Stomach (tissue), 9 donors: ENCODE data around the gene GALNT2. TPM values are rescaled to one million over a fixed set of nuclear protein-coding genes. Genes with fewer than 3 reads are reported as not detected.

Experiments used
- DNase-seq, 2 donors: peaks; one replicate each; pipeline versions ENCODE4 v3.0.0 to v3.0.0-alpha.2; 2013 to 2019
- H3K27ac ChIP-seq, 5 donors: fragments of 200-600 bp in 4 of 5; sonication (generic) in 4 of 5; one replicate each; pipeline ENCODE4 v1.5.1; 2013 to 2019; ENCODE audit warnings: mild to moderate bottlenecking in 1 of 5, moderate library complexity in 1 of 5
- H3K27me3 ChIP-seq, 3 donors: fragments of 200-600 bp; sonication (generic); one replicate each; pipeline ENCODE4 v1.5.1; 2017 to 2019; ENCODE audit warnings: mixed run types in 1 of 3
- H3K36me3 ChIP-seq, 4 donors: fragments of 200-600 bp; sonication (generic); 1 replicate in 3 of 4; 2 replicates in 1 of 4; pipeline ENCODE4 v1.5.1; 2016 to 2019
- H3K4me1 ChIP-seq, 4 donors: fragments of 200-600 bp; sonication (generic); one replicate each; pipeline ENCODE4 v1.5.1; 2016 to 2019
- H3K4me3 ChIP-seq, 4 donors: fragments of 200-600 bp; sonication (generic) in 3 of 4; one replicate each; pipeline ENCODE4 v1.5.1; 2016 to 2019; ENCODE audit warnings: mild to moderate bottlenecking in 1 of 4
- H3K9me3 ChIP-seq, 4 donors: fragments of 200-600 bp; sonication (generic); one replicate each; pipeline ENCODE4 v1.5.1; 2016 to 2019
- EP300 ChIP-seq: sonication (generic); formaldehyde crosslinking; IDR thresholded peaks from one replicate; pipeline ENCODE4 v1.6.1; 2017; ENCODE audit warnings: antibody characterized with exemption
- POLR2A ChIP-seq, 4 donors: fragments of 450-650 bp; IDR thresholded peaks; one replicate each; pipeline ENCODE4 v1.6.1; 2016; ENCODE audit warnings: antibody characterized with exemption in 4 of 4, control low read depth in 2 of 4, mild to moderate bottlenecking in 1 of 4, moderate library complexity in 1 of 4
- POLR2AphosphoS5 ChIP-seq, 3 donors: sonication (generic); formaldehyde crosslinking; IDR thresholded peaks; one replicate each; pipeline ENCODE4 v1.6.1; 2016; ENCODE audit warnings: antibody characterized with exemption in 3 of 3
- WGBS, 5 donors: extraction: QIAGEN DNeasy Blood & Tissue Kit in 3 of 5; methylation state at CpG; one replicate each; pipeline versions ENCODE4 v1.1.5 to v1.1.7; 2013 to 2018; 5-methylcytosine and 5-hydroxymethylcytosine counted together
- intact Hi-C: fragments of 100-400 bp; cut with DNase I; formaldehyde crosslinking; loops from one replicate; pipeline ENCODE4 v1.15.1; 2023; ENCODE audit warnings: low total_unique reads
- polyA plus RNA-seq, 3 donors: library from polyadenylated mRNA; stranded (reverse); fragments of 200-250 nt; gene quantifications; one replicate each; pipeline ENCODE4 v1.2.3, GENCODE V29; 2013
- total RNA-seq, 5 donors: library from RNA; depleted of rRNA; stranded (reverse); fragments of >200 nt; gene quantifications; one replicate each; pipeline versions ENCODE4 v1.1.0 to v1.2.3, GENCODE V29; 2014 to 2016
- TF ChIP-seq, protein P1 (sequence below), 7 experiments: fragments of 450-650 bp in 4 of 7; fragments of 200-600 bp in 3 of 7; sonication (generic) in 3 of 7; IDR thresholded peaks; one replicate each; pipeline ENCODE4 v1.5.1; 2016 to 2019; ENCODE audit warnings: antibody characterized with exemption in 7 of 7, control low read depth in 2 of 7, mild to moderate bottlenecking in 1 of 7
- donor health status: healthy with polysubstance abuse.
- donor health status: Bipolar disorder and iron deficiency.
- donor health status: healthy.

Gene GALNT2
- total and polyA plus RNA-seq, 8 donors = 5.5 to 101 (median 43.1) TPM

DNA sequence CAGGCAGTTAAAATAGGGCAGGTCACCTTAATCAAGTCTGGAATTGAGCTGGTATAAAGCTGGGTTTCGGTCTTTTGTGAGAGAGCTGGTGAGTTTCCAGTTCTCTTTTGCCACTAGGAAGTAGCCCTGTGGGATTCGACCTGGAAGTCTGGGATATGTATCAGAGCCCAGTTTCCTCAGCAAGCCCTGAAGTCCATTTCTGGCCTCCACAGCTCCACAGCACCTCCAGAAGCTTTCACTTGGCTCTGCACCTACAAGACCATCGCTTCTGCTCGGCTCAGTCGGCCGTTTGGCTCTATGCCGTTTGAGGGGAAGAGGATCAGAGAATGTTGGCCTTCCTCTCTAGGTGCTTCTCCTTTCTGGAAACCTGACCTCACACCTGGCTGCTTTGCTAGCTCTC is 148.0 kb downstream of the GALNT2 start:
- DNase-seq = peak; percentile 66 to 82
- H3K4me1 ChIP-seq = peaks cover 41 to 60% (median 55%) of the 10 kb centered on the region in 4 donors
- intact Hi-C loops = no loop called here

DNA sequence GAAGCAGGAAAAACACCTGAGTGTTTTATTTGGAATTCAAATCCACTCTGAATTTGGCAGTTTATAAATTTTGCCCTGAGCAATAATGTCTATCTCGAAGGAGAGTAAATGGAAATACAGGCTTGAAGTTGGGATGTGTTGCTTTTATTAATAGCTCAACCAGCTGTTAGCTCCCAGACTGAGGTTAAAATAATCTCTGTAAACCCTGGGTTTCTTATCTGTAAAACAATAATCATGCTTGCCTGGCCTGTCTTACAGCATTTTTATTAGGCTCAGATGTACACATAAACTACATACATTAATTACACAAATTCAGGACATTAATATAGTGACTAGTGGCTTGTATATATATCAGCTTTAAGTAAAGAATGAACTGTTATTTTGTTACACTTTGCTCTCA is 148.5 kb downstream of the GALNT2 start:
- Histone ChIP-seq H3K27me3 (no peaks in the 10 kb centered on the region), H3K27ac (peak overlapping the region in 4 of 5 donors; percentile 22 to 74 (median 67)), H3K9me3 (no peaks in the 10 kb centered on the region), H3K4me3 (no peak overlapping the region), H3K36me3 (no peaks in the 10 kb centered on the region), H3K4me1 (peaks cover 39 to 60% (median 55%) of the 10 kb centered on the region in 4 donors)
- intact Hi-C loops = no loop called here
- TF ChIP-seq POLR2A (IDR thresholded peaks at IDR 0.05) (no peak), POLR2AphosphoS5 (IDR thresholded peaks at IDR 0.05) (no peak), EP300 (no peak)
- TF ChIP-seq, protein P1, sequence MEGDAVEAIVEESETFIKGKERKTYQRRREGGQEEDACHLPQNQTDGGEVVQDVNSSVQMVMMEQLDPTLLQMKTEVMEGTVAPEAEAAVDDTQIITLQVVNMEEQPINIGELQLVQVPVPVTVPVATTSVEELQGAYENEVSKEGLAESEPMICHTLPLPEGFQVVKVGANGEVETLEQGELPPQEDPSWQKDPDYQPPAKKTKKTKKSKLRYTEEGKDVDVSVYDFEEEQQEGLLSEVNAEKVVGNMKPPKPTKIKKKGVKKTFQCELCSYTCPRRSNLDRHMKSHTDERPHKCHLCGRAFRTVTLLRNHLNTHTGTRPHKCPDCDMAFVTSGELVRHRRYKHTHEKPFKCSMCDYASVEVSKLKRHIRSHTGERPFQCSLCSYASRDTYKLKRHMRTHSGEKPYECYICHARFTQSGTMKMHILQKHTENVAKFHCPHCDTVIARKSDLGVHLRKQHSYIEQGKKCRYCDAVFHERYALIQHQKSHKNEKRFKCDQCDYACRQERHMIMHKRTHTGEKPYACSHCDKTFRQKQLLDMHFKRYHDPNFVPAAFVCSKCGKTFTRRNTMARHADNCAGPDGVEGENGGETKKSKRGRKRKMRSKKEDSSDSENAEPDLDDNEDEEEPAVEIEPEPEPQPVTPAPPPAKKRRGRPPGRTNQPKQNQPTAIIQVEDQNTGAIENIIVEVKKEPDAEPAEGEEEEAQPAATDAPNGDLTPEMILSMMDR (IDR thresholded peaks at IDR 0.05) = no peak
- no peak for DNase-seq
- 16 to 45% (median 36%) methylated on average over 1 of the region's 1 CpG for WGBS, 5 donors

More for the DNA sequence above, 148.0 kb downstream of the GALNT2 start:
- WGBS, 5 donors = 5 to 41% (median 18%) methylated on average over 7 of the region's 7 CpGs
- Histone ChIP-seq H3K4me3 (no peak overlapping the region), H3K27ac (peak overlapping the region; percentile 2 to 74 (median 61)), H3K27me3 (no peaks in the 10 kb centered on the region), H3K36me3 (no peaks in the 10 kb centered on the region), H3K9me3 (no peaks in the 10 kb centered on the region)
- TF ChIP-seq, protein P1 (IDR thresholded peaks at IDR 0.05) = peak in 5 of 7 experiments; percentile 18 to 62 (median 55)
- TF ChIP-seq EP300 = no peak
- peak in 1 of 3 donors; percentile 51 for TF ChIP-seq POLR2AphosphoS5 (IDR thresholded peaks at IDR 0.05)
- TF ChIP-seq POLR2A (IDR thresholded peaks at IDR 0.05) = no peak

GRCh38 chr1:230216896-230217295 is 149.9 kb downstream of the GALNT2 start:
- no peak for DNase-seq
- Histone ChIP-seq H3K27me3 (no peaks in the 10 kb centered on the region), H3K36me3 (no peaks in the 10 kb centered on the region), H3K27ac (no peak overlapping the region), H3K4me1 (peaks cover 30 to 54% (median 48%) of the 10 kb centered on the region in 4 donors), H3K4me3 (no peak overlapping the region), H3K9me3 (no peaks in the 10 kb centered on the region)
- 87 to 93% (median 91%) methylated on average over 2 of the region's 2 CpGs for WGBS, 5 donors
- intact Hi-C loops = no loop called here
- TF ChIP-seq POLR2A (IDR thresholded peaks at IDR 0.05) (no peak), EP300 (no peak)
- TF ChIP-seq, protein P1 (IDR thresholded peaks at IDR 0.05) = no peak

- no peak for DNase-seq
- Histone ChIP-seq H3K27me3 (no peaks in the 10 kb centered on the region), H3K9me3 (no peaks in the 10 kb centered on the region), H3K27ac (no peak overlapping the region), H3K4me1 (peaks cover 26 to 51% (median 39%) of the 10 kb centered on the region in 4 donors), H3K36me3 (no peaks in the 10 kb centered on the region), H3K4me3 (no peak overlapping the region)
- intact Hi-C loops = no loop called here
- WGBS, 5 donors = 72 to 91% (median 82%) methylated on average over 6 of the region's 6 CpGs
- TF ChIP-seq, protein P1 (IDR thresholded peaks at IDR 0.05) = no peak
- TF ChIP-seq EP300 (no peak), POLR2AphosphoS5 (IDR thresholded peaks at IDR 0.05) (no peak), POLR2A (IDR thresholded peaks at IDR 0.05) (no peak)
Measured at GRCh38 chr1:230218667-230219066, 151.6 kb downstream of the GALNT2 start.
